ENCODE results near the gene FRMD4A.

DNA sequence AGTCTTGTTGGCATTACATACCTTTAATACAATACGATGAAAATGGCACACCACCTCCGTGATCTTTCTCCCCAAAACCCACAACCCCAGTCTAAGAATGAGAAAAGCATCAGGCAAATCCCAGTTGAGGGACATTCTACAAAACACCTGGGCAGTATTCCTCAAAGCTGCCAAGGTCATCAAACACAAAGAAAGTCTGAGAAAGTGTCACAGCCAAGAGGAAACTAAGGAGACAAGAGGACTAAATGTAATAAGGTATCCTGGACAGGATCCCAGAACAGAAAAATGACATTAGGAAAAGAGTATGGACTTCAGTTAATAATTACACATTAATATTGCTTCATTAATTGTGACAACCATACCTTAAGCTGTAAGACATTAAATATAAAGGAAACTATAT is 14.5 kb upstream of the FRMD4A start:
- TF ChIP-seq, protein P1, sequence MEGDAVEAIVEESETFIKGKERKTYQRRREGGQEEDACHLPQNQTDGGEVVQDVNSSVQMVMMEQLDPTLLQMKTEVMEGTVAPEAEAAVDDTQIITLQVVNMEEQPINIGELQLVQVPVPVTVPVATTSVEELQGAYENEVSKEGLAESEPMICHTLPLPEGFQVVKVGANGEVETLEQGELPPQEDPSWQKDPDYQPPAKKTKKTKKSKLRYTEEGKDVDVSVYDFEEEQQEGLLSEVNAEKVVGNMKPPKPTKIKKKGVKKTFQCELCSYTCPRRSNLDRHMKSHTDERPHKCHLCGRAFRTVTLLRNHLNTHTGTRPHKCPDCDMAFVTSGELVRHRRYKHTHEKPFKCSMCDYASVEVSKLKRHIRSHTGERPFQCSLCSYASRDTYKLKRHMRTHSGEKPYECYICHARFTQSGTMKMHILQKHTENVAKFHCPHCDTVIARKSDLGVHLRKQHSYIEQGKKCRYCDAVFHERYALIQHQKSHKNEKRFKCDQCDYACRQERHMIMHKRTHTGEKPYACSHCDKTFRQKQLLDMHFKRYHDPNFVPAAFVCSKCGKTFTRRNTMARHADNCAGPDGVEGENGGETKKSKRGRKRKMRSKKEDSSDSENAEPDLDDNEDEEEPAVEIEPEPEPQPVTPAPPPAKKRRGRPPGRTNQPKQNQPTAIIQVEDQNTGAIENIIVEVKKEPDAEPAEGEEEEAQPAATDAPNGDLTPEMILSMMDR (IDR thresholded peaks at IDR 0.05; ENCODE audit: low read length) = no peak
- TF ChIP-seq EZH2phosphoT487 (IDR thresholded peaks at IDR 0.05; ENCODE audit: low read length) = no peak

All from MM.1S (cell line).